Measurements from ENCODE around the gene OPN5.

GRCh38 chr6:47839645-47840044 is 57.8 kb downstream of the OPN5 start:
- TF ChIP-seq CTCF (IDR thresholded peaks at IDR 0.05) (no peak), POLR2A (IDR thresholded peaks at IDR 0.05) (no peak)
